Colon (tissue), 2 donors: Measurements from ENCODE around the gene MALAT1.

Experiments
- FAIRE-seq: peaks from 2 replicates; lab custom pipeline; 2012; peaks lifted over from hg19 to GRCh38; lab: Jason Lieb, UNC
- donor health status: control.
- donor health status: control.

The MALAT1 gene

DNA sequence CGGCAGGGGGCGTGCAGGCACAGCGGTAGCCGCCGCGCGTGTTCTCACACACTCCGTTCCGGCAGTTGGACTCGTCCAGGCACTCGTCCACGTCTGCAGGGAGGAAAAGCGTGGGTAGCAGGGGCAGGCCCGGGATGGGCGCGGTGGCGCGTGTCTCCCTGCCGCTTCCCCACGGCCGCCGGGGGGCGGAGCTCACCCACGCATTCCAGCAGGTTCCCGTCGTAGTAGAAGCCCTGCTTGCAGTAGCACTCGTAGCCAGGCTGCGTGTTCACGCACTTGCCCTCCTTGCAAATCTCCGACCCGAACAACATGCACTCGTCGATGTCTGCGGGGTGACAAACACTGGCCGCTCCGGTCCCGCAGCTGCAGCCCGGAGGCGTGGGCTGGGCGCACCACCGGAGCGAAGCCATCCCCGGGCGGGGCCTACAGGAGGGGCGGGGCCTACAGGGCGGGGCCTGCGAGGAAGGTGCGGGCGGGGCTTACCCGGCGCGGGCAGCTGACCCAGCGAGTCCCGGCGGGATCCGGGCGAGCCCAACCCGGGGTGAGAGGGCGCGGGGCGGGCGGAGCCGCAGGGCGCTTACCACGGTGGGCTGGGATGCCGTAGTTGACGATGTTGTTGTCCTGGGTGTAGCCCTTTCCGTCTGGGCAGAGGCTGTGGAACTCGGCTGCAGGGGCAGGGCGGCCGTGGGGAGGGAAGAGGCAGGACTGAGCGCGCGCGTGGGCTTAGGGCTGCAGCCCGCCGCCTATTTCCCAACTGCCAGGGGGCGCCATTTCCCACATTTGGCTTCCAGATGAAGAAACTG, 41.6 kb downstream of the MALAT1 start:
- FAIRE-seq, result no peak

GRCh38 chr11:65541093-65541982, 42.5 kb downstream of the MALAT1 start:
- no peak for FAIRE-seq

DNA sequence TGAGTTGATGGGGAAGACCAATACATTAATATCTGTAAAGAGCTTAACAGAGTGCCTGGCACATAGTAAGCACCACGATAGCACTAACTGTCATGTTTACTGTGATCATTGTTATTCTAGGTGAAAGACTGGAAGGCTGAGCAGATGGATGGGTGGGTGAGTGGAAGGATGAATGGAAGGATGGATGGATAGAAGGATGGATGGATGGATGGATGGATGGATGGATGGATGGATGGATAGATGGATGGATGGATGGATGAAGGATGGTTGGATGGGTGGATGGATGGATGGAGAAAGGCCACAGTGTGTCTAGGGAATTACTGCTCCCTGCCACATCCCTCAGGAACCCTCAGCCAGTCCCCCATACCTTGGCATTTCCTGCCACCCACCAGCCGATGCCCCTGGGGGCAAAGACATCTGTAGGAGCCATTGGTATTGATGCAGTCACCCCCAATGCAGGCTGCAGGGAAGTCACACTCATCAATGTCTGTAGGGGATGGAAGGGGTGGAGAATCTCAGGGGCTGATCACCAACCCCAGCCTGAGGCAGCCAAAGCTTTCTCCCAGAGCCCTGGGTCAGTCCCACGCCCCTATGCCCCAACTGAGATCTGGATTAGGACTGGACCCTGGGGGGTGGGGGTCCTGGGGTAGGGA, 44.0 kb downstream of the MALAT1 start:
- no peak for FAIRE-seq

GRCh38 chr11:65545853-65546216, 47.0 kb downstream of the MALAT1 start:
- FAIRE-seq, result no peak

- no peak for FAIRE-seq
Measured at GRCh38 chr11:65546217-65546958, 47.5 kb downstream of the MALAT1 start.

- FAIRE-seq, result no peak
Measured at GRCh38 chr11:65547446-65548125, 48.7 kb downstream of the MALAT1 start.

- FAIRE-seq, result no peak
Measured at GRCh38 chr11:65548395-65548794, 49.5 kb downstream of the MALAT1 start.

DNA sequence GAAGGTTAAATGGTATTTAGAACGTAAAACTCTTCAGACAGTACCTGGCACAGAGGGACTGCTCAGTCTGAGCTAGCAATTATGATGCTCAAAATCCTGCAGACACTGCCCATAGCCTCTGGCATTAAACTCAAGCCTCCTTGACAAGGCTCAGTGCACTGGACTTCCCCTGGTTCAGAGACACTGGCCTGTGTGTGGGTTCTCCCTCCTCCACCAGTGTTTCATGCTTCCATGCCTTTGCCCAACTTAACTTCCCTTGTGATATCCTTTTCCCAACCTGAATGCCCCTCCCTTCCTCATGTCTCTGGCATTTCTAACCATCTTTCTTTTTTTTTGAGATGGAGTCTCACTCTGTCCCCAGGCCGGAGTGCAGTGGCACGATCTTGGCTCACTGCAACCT, 50.3 kb downstream of the MALAT1 start:
- no peak for FAIRE-seq

GRCh38 chr11:65551572-65552387, 52.9 kb downstream of the MALAT1 start:
- no peak for FAIRE-seq

GRCh38 chr11:65552388-65552951, 53.6 kb downstream of the MALAT1 start:
- no peak for FAIRE-seq

GRCh38 chr11:65553301-65554001, 54.6 kb downstream of the MALAT1 start:
- no peak for FAIRE-seq

DNA sequence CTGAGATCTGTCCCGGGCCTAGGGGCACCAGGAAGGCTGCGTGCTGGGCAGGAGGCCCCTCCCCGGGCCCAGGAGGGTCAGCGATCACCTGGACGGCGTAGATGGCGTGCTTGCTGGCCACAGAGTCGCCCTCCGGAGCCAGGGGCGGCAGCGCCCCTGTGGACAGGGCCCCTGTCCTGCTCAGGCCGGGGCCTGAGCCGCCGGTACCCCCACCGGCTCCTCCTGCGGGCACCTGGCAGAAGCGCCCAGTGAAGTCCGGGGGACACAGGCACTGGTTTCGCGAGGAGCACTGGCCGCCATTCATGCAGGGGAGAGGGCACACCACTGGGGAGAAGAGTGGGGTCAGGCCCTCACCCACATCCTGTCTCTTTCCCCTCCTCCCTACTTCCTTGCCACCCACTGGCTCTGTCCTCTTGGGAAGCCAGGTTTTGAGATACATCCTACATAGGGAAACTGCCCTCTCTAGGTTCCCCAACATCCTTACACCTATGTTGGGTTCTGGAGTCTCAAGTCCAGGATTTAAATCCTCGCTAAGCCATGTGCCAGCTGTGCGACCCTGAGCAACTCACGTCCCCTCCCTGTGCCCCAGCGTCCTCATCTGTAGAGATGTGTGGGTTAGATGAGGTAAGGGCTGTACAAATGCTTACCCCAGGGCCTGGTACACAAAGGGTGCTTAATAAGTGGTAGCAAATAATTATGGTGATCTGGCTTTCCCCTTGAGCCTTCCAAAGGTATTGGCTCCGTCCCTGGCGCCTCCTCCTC, 55.4 kb downstream of the MALAT1 start:
- FAIRE-seq, result no peak

GRCh38 chr11:65554842-65555430, 56.1 kb downstream of the MALAT1 start:
- no peak for FAIRE-seq

GRCh38 chr11:65555693-65556231, 56.9 kb downstream of the MALAT1 start:
- FAIRE-seq, result no peak
